NCI-H748 (cell line): ENCODE results near the gene TREM2.

Experiments used
- DNase-seq: peaks from one replicate; lab custom pipeline; 2025; ENCODE audit not compliant: unreplicated experiment; lab: John Stamatoyannopoulos, UW

The TREM2 gene

DNA sequence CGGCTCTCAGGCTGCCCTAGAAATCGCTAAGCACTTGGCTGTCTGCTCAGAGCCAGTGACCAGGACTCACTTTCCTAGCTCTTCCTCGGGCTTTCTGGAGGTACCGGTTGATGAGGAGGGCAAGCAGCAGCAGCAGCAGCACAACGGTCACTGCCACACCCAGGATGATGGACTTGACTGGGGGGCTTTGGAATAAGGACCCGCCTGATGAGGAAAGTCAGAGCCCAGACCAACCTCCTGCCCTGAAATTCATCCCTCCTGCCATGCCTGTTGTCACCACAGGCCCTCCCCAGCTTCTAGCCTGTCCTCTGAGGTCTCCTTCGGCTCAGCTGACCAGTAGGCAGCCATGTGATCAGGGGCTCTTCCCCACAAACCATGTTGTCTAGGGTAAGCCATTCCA, 21.8 kb upstream of the TREM2 start:
- DNase-seq, result no peak

DNA sequence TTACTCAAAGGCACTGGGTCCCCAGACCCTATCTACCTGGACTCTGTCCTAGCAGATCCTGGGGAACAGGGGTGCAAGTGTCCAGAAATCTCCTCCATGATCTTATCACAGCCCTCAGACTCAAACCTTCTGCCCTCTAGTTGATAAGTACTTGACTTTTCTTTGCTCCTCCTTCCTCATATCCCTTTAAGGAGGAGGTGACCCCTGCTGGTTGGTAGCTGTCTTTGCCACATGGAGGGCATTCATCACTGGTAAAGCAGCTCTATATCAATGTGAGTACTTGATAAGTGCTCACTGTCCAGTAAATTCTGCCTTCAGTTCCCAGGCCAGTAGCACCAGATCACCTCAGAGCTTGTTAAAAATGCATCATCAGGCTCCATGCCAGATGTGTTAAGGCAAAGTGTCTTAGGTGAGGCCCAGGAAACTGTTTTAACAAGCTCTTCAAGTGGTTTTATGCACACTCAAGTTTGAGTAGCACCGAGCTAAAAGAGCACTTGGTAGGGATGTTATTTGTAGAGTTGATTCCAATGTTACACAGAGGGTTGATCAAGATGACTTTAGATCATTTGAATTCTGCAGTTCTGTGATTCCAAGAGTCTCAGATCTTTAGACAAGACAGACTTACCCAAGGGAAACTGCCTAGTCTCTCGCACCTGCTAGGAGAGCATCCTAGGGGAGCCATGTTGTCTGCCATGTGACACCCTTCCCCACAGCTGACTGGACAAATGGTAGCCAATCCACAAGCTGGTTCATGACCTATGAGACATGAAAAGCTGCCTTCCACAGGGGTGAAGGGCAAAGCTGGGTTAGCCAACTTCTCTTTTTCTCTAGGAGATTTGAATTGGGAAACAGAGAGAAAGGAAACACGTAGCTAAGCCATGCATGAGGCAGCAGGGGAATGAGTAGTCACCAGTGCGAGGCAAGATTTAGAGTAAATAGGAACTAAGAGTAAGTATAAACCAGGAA, 19.4 kb upstream of the TREM2 start:
- peak; percentile 50 for DNase-seq

- no peak for DNase-seq
Measured at GRCh38 chr6:41181566-41181965, 18.6 kb upstream of the TREM2 start.

GRCh38 chr6:41179163-41179562, 16.2 kb upstream of the TREM2 start:
- DNase-seq, result no peak

DNA sequence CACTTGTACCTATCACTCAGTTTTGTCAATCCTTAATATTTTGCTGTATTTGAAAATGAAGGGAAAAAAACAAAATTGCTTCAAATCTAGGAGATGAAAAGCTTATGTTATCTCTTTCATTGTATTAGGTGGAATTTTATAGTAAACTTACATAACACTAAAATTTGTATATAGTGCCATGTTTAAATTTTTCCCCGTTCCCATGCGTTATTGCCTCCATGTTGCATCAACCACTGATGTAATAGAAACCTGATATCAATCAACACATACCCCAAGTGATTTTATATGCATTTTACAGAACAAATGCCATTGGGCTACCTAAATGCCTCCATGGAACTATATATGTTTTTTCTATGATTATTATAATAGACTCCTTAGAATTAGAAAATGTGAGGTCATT, 14.8 kb upstream of the TREM2 start:
- DNase-seq, result no peak

DNA sequence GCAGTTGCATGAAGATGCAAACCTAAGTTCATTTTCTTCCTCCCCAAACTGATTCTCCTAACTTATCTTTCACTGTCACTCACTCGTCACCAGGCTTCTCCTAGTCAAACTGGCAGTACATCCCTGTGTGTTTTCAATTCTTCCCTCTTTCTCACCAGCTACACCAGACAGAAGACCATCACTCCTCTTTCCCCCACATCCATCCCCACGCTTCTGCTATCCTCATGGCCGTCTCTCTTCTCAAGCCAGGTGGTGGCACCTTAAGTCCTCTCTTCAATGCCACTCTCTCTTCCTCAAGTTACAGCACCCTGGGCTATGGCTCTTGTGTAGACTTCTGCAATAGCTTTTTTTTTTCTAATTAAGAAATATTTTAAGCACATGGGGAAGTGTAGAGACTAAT, 14.4 kb upstream of the TREM2 start:
- DNase-seq, result no peak

DNA sequence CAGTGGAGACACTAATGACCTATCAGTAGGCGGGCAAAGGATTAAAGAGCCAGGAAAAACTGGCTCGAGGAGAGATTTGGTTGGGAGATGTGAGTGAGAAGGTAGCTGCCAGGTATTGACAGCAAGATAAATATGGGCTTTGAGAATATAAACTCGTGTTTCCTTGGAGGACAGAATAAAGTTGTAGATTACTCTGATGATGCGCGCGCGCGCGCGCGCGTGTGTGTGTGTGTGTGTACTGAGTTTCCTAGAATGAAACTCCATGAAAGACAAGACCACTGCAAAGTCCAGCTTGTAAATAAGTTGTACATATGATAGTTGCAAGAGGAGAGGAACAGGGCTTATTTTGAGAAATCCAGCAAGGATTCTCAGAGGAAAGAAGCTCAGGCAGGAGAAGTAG, 13.3 kb upstream of the TREM2 start:
- no peak for DNase-seq

- DNase-seq, result no peak
Measured at GRCh38 chr6:41175084-41175483, 12.2 kb upstream of the TREM2 start.

DNA sequence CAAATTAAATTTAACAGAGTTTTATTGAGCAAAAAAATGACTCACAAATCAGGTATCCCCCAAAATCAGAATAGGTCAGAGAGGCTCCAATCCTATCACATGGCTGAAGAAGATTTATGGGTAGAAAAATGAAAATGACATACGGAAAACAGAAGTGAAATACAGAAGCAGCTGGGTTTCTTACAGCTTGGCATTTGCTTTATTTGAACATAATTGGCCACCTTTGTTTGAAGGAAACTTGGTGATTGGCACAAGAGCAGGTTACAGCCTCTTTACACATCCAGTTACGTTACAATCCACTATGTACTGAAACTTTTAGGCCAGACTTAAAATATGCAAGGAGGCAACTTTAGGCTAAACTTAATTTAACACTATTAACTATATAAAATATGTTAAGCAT, 11.7 kb upstream of the TREM2 start:
- no peak for DNase-seq

GRCh38 chr6:41171908-41172307, 9.0 kb upstream of the TREM2 start:
- DNase-seq, result no peak

DNA sequence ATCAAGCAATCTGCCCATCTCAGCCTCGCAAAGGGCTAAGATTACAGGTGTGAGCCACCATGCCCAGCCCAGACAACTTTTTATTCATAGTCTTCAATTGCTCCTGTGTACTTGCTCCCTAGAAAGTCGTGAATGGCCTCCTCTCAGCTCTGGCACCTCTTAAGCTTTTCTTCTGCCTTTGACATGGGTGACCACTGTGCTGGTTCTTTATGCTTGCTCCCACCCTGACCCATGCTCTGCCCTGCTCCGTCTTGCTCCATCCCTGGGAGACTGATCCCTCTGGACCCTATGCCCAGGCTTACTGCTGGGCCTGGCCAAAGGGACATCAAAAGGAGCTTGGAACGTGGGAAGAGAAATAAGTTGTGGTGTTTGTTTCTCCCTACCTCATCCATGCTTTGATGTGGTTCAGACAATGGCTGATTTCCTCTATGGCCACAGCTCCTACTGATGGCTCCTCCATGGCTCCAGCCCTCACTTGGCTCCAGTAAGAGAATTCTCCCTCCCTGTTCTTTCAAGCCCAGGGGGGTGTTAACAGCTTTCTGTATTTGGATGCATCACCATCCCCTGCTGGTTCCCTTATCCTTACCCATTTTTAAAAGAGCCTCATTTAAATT, 7.7 kb upstream of the TREM2 start:
- no peak for DNase-seq

DNA sequence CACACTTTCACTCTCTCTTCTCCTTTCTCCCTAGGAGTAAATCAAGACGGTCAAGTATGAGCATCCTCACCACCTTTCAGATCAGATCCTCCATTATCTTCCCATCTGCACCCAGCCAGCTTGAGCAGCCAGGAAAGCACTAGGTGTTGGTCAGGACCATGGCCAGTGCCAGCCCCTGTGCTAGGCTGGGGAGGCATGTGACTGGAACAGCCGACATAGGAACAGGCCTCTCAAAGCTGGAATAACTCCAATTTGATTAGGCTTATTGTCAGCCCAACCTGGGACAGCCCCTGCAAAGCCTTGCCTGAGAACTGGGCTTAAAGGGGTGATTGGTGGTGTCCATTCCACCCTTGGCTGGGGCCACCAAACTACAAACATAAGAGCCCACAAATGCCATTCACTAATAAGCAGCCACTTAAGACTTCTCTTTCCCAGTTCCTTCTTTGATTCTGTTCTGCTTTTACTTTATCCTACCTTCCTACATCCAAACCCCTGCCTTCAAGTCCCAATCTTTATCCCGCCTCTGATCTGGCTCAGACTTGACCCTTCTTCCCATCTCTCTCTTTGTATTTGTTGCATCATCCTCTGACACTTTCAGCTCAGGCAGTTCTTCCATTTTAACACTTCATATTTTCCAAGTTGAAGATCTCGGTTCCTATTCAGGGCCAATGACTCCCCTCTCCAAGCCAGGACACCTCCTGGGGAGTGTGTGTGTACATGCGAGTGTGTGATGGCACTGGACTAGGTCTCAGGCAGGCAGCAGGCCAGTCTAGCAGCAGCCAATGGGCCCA, 4.5 kb upstream of the TREM2 start:
- DNase-seq, result no peak

DNA sequence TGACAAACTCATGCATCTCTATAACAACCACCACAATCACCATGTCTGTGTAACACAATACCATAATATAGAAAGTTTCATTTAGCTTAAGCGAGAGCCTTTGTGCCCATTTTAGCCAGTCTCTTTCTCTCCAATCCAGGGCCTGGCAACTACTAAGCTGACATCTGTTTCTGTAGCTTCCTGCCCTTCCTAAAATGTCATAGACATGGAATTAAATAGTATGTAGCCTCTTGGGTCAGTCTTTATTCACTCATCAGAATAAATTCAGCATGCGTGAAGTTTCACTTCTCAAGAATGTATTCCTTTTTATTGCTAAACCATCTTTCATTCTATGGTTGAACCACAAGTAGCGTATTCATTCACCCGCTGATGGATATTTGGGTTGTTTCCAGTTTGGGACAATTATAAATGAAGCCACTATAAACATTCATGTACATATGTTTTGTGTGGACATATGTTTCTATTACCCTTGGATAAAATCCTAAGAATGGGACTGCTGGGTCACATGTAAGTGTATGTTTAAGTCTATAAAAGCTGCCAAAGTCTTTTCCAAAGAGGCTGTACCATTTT, 1.7 kb upstream of the TREM2 start:
- no peak for DNase-seq

DNA sequence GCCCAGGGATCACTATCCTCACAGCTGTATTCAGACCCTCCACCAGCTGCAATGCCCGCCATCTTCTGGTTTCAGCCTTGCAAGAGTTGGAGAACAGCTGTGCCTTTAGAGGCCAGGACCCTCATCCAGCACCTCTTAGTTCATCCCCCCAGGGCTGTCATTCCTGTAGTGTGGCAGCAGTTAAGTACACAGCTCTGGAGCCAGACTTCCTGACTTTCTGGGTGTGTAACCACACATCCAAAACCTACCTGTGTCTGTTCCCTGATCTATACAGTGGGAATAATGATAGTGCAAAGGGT, 452 bp upstream of the TREM2 start:
- DNase-seq, result no peak

DNA sequence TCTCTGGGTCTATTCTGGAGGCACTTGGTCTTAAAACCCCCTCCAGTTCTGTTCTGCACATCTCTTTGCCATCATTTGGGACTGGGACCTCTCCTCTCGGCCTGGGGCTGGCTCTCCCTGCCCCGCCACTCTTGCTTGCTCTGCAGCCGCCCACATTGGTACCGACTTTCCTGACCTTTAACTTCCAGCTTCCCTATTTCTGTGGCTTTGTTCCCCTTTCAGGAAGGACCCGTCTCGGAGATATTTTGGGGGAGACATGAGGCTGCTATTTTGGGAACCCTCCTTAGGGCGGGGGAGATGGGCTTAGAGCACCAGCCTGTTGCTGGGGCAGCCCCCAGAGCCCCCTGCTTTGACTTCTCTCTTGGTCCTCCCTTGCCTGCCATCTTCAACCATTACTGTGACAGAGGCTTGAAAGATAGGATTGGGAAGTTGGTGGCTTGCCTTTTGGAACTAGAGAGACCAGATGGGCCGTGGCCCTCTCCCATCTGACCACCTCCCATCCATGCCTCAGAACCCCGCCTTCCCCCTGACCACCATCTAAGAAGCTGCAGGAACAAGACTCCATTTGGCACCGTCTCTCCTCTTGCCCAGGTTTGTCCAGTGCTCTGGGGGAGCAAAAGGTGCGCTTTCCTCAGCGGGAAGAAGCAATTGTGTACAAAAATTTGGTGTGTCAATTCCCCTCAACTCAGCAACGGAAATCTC, 914 bp downstream of the TREM2 start:
- no peak for DNase-seq

DNA sequence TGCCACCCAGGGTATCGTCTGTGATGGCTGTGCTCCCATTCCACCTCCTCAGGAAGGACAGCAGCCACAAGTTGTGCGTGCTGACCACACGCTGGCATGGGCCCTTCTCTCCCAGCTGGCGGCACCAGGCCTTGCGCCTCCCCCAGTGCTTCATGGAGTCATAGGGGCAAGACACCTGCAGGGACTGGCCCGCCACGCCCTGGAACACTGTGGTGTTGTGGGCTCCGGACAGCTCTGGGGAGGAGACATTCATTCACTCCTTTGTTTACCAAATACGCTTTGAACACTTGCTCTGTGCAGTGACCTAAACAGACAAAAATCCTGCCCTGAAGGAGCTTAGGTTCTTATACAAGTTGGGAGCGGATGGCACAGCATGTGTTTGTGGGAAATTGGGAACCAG, 1.5 kb downstream of the TREM2 start:
- no peak for DNase-seq

GRCh38 chr6:41160933-41161332, 2.0 kb downstream of the TREM2 start:
- DNase-seq, result no peak

DNA sequence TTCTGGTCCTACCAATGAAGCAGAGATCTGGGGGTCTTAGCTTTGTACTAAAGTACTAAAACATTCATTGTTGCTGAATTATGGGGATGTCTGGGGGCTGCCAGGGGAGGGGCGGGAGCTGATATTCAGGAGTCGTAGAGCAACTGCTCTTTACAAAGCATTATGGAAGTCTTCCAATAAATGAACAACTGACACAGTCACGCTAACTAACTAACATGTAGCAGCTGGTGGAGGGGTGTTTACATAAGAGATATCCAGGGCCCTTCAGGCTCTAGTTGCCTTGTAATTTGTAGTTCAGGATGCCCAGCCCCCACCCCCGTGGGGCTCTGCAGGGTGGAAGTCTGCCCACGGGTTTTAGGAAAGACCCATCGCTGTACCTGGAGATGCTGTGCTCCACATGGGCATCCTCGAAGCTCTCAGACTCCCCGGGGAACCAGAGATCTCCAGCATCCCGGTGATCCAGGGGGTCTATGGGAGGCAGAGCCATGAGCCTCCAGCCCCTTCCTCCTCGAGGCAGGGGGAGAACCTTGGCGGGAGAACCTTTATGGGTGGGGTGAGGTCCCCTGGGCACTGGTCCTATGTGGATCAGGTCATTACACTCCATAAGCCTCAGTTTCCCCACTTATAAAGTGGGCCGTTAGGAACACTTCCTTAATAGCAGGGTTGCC, 3.4 kb downstream of the TREM2 start:
- DNase-seq, result peak; percentile 61

DNA sequence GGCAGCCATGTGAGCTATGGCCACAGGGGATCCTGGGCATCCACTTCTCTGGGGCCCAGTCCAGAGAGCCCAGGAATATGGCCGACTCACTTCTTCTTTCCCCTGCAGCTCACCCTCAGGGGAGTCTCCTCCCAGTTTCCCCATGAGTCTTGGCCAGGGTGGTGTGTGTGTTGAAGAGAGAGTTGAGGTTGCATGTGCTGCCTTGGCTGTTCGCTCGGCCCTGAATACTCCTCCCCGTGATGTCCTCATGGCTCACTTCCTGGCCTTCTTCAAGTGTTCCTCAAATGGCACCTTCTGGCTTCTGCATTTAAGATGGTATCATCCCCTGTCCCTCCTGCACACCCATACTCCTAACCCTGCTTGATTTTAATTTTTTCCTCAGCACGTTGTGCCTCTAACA, 5.6 kb downstream of the TREM2 start:
- DNase-seq, result no peak

- DNase-seq, result no peak
Measured at GRCh38 chr6:41156771-41157170, 6.1 kb downstream of the TREM2 start.

DNA sequence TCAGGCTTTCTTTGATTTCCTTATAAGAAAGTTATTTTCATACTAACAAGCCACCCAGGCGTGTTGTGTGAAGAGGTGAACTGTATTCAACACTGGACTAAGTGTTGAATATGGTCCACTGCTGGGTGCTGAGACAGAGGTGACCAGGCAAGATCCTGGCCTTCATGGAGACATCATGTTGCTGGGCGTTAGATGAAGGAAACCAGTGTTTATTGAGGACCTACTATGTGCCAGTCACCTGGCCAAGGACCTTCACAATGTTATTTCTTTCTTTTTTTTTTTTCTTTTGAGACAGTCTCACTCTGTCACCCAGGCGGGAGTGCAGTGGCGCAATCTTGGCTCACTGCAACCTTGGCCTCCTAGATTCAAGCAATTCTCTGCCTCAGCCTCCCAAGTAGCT, 6.9 kb downstream of the TREM2 start:
- DNase-seq, result no peak
